Embryonic facial prominence (tissue), 1 donor: ENCODE data around the gene ERAP2.
"Not testable (repeated sequence)": the region's sequence is repeated elsewhere in the genome, so short reads cannot be mapped to it uniquely, and the experiment has no call there.

ENCODE experiments used
- DNase-seq: peaks from one replicate; pipeline ENCODE4 v3.0.0-alpha.2; 2016; ENCODE audit errors: extremely low spot score

Gene ERAP2, protein sequence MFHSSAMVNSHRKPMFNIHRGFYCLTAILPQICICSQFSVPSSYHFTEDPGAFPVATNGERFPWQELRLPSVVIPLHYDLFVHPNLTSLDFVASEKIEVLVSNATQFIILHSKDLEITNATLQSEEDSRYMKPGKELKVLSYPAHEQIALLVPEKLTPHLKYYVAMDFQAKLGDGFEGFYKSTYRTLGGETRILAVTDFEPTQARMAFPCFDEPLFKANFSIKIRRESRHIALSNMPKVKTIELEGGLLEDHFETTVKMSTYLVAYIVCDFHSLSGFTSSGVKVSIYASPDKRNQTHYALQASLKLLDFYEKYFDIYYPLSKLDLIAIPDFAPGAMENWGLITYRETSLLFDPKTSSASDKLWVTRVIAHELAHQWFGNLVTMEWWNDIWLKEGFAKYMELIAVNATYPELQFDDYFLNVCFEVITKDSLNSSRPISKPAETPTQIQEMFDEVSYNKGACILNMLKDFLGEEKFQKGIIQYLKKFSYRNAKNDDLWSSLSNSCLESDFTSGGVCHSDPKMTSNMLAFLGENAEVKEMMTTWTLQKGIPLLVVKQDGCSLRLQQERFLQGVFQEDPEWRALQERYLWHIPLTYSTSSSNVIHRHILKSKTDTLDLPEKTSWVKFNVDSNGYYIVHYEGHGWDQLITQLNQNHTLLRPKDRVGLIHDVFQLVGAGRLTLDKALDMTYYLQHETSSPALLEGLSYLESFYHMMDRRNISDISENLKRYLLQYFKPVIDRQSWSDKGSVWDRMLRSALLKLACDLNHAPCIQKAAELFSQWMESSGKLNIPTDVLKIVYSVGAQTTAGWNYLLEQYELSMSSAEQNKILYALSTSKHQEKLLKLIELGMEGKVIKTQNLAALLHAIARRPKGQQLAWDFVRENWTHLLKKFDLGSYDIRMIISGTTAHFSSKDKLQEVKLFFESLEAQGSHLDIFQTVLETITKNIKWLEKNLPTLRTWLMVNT

DNA sequence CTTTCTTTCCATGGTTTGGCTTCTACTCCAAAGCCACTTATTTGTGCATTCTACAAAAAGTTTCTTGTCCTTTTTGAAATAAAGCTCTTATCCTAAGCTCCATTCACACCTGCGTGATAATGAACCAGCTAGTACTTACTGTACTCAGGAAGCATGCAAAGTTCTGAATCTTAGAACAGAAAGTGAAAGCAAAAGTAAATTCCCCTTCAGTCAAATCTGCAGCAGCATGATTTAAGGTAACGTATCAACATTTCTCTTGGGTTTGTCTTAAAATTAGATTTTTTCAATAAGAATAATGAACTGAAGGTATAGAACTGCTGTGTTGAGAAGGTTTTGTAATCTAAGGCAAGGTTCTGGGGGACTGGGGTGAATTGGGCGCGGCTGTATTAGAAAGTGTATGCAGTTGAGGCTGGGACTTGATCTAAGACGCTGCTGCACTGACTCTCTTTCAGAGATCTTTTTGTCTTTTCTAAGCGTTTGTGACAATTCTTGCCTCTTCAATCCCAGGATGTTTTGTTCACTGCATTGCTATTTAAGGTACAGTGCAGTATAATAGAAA, at the start of gene ERAP2:
TSS of gene ERAP2 (plus strand) at position 209 of the 559 bp plus-strand sequence. CDS start 3,186 bp downstream, outside the sequence.
- DNase-seq = no peak

DNA sequence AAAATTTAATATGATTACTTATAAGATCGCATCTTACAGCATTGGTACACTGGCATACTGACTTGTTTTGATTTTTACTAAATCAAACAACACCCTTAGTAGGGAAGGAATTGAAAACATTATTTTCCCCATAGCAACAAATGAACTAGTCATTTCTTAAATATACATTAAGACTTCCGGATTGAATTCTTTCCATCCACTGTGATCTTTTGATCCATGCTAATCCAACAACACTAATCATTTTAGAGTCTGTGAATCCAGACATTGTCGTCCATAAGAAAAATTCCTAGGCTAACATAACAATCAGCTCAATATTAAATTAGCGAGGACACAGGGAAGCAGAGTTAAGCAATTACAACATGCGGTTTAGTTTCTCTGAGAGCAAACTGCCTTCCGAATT, 47.0 kb upstream of the ERAP2 start:
- no peak for DNase-seq

DNA sequence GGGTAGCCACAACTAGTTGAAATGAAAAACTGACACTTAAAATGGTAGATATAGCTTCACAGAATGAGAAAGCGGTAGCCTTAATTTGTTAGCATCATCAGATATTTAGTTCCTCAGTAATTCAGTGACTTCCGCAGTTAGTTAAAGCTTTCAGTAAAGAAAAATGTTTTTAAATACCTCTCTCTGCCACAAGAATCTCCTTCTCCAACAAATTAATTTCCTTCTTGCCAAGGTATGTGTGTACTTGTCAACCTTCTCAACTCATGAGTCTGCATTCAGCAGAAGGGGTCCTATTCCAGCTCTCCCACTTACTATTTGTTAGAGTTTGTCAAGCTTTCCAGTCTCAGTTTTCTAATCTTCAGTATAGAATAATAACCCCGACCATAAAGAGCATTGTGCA, 42.3 kb upstream of the ERAP2 start:
- no peak for DNase-seq

DNA sequence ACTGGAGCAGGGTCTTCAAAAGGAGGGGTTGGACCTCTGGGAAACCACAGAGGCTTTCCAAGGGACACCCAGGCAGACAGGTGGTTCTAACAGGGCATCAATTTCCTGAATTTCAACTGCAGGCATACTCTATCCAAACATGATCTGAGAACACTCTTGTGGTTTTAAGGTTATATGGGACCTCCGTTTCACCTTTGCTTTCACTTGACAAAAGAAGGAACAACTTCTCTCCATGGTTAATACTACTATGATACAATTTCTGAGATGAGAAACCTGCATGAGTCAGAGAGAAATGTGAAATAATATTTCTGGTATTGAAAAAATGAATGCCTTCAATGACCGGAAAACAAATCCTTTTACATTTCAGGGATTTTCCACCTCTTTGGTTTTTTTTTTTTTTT, 40.5 kb upstream of the ERAP2 start:
- DNase-seq = no peak

DNA sequence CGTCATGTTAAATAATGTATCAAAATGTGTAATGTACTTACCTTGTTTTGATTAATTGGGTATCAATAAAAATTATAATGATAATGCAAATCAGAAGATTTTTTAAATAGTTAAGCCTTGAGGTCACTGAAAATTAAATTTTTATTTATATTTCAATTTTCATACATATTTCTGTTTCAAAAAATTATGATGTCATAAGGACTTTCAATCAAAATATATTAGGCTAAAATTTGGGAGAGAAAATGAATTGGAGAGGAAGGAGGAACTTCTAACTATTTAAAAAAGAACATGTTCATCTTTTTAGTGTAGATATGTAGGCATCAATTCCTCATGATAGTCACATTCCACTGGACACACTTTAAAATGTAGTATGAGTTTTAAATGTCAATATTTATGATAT, 39.5 kb upstream of the ERAP2 start:
- DNase-seq = no peak

DNA sequence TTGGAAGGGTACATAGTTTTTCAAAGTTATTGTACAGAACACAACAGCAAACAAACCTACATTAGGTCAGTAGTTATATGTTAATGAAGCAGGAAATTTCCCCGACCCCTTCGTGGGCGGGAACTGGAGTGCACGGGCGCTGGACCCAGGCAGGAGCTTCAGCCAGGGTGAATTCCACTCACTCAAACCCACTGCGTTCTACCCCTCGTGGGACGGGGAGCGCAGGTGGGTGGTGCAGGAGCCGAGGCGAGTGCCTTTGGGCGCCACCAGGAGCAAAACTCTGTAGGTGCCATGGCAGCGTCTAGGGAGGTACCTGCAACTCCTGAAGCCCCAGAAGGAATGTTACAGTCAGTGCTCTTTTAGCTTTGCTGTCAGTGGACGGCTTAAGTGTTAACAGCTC, 39.0 kb upstream of the ERAP2 start:
- no peak for DNase-seq

DNA sequence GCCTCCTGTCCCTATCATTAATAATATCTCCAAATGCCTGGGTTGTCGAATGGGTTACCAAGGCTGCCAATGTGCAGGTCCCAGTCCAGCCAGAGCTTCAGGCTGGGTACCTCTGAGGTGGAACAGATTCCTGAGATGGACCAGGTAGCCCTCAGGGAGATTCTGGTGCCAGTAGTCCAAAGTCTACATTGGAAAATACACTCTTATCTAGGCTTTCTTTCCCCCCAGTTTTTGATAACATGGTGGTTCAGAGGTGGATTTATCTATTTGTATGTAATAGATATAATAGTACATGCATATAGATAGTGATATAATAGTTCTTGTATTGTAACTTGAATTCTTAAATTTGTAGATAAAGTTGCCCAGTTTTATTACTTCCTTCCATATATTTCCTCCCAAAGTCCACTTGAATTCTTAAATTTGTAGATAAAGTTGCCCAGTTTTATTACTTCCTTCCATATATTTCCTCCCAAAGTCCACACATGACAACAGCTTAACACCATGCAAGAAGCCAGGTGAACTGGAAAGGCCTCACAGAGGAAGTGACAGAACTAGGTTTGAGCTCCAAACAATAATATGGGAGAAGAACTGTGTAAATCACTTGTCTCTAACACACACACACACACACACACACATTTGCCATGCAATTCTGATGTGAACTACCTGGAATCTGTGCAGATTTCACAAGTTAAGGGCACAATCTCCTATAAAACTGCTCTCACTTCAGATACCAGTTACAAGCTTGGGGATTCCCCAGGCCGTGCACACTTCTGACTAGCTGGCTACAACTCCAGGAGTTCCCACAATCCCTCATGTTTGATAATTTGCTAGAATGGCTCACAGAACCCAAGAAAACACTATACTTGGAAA, 37.9 kb upstream of the ERAP2 start:
- no peak for DNase-seq

DNA sequence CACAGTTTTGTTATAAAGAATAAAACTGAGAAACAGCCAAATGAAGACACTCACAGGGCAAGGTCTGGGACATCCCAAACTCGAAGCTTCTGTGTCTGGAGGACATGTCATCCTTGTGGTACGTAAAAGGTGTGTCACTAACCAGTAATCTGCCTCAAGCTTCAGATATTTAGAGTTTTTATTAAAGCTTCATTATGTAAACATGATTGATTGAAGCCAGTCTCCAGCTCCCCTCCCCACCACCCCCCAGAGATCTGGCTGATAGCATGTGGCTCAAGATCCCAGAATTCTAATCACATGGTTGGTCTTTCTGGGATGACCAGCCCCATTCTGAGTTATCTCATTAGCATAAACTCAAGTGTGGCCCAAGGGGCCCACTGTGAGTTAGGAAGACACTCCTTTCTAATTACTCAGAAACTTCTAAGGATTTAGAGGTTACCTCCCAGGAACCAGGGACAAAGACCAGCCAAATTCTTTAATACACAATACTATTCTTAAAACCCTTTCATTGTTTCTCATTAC, 37.2 kb upstream of the ERAP2 start:
- no peak for DNase-seq

DNA sequence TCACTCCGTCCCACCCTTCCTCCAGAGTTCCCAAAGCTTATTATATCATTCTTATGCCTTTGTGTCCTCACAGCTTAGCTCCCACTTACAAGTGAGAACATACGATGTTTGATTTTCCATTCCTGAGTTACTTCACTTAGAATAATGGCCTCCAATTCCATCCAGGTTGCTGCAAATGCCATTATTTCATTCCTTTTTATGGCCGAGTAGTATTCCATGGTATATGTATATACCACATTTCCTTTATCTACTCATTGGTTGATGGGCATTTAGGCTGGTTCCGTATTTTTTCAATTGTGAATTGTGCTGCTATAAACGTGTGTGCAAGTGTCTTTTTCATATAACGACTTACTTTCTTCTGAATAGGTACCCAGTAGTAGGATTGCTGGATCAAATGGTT, 34.4 kb upstream of the ERAP2 start:
- not testable (repeated sequence) for DNase-seq

DNA sequence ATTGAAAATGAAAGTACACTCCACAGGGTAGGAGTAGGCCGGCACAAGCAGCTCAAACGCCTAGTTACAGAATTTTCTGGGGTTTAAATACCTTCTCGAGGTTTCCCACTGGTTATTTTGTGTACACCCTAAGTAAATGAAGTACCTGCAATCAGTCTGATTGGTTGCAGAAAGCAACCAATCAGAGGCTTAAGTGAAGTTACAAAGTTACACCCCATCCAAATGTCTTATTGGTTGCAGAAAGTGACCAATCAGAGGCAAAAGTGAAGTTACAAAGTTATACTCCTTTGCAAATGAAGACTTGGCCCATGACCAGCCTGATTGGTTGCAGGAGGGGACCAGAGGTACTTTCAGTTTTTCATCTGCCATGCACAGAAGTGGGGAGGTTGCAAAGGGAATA, 33.2 kb upstream of the ERAP2 start:
- no peak for DNase-seq

DNA sequence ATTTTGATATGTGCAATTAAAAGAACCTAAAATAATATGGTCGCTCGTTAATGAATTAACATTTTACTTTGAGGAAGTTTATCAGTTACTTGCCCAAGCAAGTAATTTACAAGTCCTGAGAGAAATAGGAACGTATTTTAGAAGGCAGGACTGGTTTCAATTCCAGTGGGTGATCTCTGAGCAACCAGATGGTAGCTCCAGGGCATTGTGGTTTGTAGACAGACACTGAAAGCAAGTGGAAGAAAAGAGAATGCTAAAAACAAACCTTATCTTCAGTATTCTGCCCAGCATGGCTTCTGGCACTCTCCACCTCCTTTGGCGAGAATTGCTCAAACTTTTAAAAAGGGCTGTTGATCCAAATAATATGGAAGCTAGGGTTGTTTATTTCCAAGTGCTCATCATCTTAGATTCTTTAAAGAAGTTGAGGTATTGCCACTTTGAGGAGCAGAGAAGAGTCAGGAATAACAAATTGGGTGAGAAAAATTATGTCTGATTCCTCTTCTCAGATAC, 31.8 kb upstream of the ERAP2 start:
- DNase-seq = no peak

DNA sequence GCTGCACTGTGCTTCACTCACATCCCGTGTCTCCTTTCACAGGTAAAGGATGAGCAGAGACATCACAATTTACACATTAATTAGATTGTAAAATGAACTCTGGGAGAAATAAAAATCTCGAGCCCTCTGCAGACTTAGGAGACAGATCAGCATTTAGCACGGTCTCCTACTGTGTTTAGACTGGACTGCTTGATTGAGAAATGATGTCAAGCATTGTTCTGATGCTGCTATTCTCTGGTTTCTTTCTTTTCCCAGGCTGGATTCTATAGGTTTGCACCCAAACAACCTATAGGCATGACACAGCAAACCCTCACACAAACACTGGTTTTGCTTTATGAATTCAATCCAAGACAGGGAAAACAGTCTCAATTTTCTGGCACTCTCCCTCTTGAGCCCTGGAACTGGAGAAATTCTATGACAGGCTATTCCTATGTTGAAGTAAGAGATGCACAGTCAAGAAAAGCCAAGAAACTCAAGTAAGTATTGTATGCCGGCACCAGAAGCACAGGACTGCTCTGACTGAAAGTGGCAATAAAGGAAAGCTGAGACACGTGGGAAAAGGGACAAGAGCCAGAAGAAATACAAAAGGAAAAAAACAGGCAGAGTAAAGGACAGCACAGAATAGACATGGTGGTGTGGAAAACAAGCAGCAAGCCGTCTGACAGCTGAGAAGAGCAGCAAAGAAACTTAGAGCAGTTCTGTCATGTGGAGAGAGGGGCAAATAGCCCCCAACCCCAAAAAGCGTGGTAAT, 24.8 kb upstream of the ERAP2 start:
- no peak for DNase-seq

DNA sequence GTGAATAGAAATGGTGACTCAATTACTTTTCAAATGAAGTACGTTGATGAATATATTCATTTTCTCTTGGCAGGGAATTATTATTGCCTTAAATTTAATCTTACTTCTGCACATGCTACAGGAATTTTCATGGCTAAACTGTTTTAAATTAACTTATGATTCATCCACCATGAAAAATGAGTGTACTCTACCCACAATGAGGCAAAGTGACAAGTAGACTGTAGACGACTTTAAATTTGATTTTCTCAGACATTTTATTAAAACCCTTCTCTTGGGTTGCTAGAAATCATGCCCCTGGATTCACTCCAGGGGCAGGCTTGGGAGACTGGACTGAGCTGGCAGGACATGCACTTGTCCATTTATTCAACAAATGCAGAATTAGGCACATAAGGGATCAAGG, 23.5 kb upstream of the ERAP2 start:
- DNase-seq = no peak

DNA sequence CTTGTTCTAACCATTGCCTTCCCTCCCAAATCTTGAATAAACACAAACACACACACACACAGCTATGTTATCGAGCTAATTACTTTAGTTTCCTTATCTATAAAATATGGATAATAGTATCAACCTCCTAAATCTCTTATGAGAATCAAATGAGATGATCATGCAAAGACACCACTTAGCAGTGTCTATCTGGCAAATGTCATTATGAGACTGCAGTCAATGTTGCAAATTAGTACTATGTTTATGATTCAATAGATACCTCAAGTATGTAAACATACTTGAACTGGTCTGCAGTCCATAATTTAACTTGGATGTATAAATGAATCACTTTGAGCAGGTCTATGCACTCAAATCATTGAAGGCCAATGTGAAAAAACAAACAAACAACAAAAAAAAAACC, 22.2 kb upstream of the ERAP2 start:
- no peak for DNase-seq

DNA sequence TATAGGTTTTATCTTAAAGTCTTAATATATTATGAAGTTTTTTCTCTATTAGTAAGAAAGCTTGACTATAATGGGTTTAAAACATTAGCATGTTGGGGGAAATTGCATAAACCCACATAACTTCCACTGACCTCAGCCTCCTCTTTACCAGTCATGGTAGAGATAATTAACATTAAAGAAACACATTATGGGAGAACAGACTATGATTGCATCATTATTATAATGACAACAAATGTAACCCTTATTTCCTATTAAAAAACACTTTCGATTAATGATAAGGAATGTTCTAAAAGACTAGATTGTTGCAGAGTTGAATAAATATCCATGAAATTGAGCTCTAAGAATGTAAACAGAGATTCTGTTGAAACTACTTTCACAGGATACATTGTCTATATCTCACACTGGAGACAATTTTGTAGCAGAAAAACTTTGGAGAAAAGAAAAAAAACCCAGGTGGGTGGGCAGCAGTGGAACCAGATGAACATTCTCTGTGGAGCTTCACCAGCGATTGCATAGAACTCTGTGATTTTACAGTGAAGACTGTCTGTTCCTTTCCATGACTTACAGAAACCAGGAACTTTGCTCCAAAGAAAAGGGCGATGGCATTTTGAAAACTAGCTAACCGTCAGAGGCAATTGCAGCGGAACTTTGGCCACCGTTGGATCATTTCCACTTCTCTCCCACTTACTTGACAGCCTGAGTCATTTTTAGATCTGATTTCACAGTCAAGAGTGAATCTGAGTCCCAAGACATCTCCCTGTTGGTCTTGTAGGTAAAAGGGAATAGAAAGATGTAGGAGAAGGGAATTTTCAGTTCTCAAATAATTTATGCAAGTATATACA, 21.0 kb upstream of the ERAP2 start:
- DNase-seq = no peak

DNA sequence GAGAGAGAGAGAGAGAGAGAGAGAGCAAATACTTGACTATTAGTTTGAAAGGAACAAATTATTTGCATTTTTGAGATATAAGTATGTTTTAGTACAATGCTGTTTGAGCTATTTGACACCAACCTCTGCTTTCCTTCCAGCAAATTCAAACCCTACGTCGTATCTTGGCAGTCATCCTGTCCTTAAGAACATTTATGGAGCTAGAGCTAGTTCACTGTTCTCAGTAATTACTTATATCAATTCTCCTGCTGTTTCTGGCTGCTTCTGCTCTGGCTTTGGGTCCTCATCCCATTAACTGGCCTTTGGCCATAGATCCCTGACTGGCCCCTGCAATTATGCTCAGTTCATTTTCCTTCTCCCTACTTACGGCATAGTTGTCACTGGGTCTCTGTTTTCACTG, 19.9 kb upstream of the ERAP2 start:
- no peak for DNase-seq

DNA sequence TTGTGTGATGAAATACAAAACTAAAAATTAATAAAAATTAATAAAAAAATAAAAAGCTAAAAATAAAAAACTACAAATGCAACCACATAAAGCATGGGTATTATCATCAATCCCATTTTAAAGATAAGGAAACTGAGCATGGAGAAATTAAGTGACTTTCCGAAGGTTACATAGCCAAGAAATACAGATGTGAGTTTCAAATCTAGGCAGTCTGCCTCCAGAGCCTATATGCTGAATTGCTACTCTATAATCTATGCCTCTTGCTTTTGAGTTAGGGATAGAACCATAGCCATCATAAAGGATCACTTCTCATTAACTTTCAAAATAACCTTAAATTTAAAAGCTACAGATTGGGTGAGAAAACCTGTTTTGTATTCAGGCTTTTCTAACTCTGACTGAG, 18.8 kb upstream of the ERAP2 start:
- DNase-seq = no peak

DNA sequence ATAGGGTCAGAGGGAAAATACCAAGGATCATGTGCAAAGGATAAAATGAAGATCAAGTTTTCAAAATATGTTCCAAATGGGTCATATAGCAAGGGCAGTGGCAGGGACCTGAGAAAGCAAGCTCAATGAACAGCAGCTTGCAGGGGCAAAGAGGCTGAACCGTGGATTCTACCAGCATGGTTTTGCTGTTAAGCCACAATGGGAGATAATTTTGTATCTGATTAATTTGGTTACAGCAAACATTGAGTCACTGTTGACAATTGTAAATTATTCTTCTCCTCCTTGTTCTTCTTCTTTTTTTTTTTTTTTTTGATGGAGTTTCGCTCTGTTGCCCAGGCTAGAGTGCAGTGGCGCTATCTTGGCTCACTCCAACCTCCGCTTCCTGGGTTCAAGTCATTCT, 18.4 kb upstream of the ERAP2 start:
- DNase-seq = no peak

DNA sequence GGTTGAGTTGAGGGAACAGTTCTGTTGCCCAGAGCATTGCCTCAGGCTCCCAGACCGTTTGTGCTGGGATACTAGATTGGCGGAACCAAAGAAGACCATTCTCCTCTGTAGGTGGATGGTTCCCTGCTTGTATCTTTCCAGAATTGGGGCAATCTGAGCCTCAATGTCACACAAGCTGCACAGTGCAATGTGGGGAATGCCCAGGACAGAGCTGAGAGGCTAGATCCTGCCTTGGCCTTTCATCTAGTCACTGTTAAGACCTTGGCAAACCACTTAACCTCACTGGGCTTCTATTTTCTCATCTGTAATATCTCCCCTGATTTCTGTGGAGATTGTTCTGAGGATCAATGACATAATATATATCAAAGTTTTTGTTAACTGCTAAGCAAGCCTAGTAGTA, 16.9 kb upstream of the ERAP2 start:
- no peak for DNase-seq
